K562 (cell line): ENCODE results near the gene FLOT2. TPM values are rescaled to one million over a fixed set of nuclear protein-coding genes. Genes with fewer than 3 reads are reported as not detected.

Experiments
- E2F3 ChIP-seq: fragments of 250-450 bp; sonication (Bioruptor Pico); IDR thresholded peaks from 2 replicates; pipeline ENCODE4 v1.4.0; 2020; ENCODE audit warnings: mild to moderate bottlenecking
- HDAC1 ChIP-seq, 2 experiments: fragments of 450-650 bp; IDR thresholded peaks; 2 replicates each; pipeline ENCODE4 v1.6.1; 2016 to 2017; ENCODE audit warnings: inconsistent platforms in 1 of 2, mild to moderate bottlenecking in 1 of 2, moderate library complexity in 1 of 2
- HOXB6 ChIP-seq: fragments of 250-450 bp; sonication (Bioruptor Pico); IDR thresholded peaks from 2 replicates; pipeline ENCODE4 v1.5.1; 2022; ENCODE audit warnings: mild to moderate bottlenecking, borderline replicate concordance
- MAZ ChIP-seq, 2 experiments: fragments of 450-650 bp in 1 of 2; sonication (generic) in 1 of 2; formaldehyde crosslinking; IDR thresholded peaks in 1 of 2; conservative IDR thresholded peaks in 1 of 2; 2 replicates each; pipeline versions ENCODE4 v1.4.0 to v1.5.0; 2020; ENCODE audit warnings: mild to moderate bottlenecking in 1 of 2, missing genetic modification reagents in 1 of 2
- POLR2AphosphoS2 ChIP-seq: IDR thresholded peaks from 2 replicates; pipeline ENCODE4 v1.6.1; 2012; ENCODE audit warnings: low read length, improper control_type of control experiment
- SAFB2 ChIP-seq: fragments of 200-400 bp; formaldehyde crosslinking; IDR thresholded peaks from 2 replicates; pipeline ENCODE4 v1.6.1; 2018; ENCODE audit warnings: borderline replicate concordance, low read length, low read depth, moderate library complexity; ENCODE audit not compliant: severe bottlenecking
- SP1 ChIP-seq: sonication (generic); formaldehyde crosslinking; IDR thresholded peaks from 2 replicates; pipeline ENCODE4 v1.8.1; 2022; ENCODE audit warnings: mild to moderate bottlenecking, missing genetic modification reagents
- TAF9B ChIP-seq: fragments of 450-650 bp; IDR thresholded peaks from 2 replicates; pipeline ENCODE4 v1.6.1; 2018; ENCODE audit warnings: mild to moderate bottlenecking; ENCODE audit not compliant: partially characterized antibody
- TOE1 ChIP-seq, 2 experiments: fragments of 450-650 bp in 1 of 2; sonication (generic) in 1 of 2; formaldehyde crosslinking in 1 of 2; IDR thresholded peaks; 2 replicates each; pipeline versions ENCODE4 v1.7.1 to v1.8.0; 2016 to 2022; ENCODE audit warnings: borderline replicate concordance in 2 of 2, mild to moderate bottlenecking in 2 of 2, antibody characterized with exemption in 1 of 2, inconsistent platforms in 1 of 2, low read depth in 1 of 2, missing genetic modification reagents in 1 of 2, moderate library complexity in 1 of 2
- ZEB2 ChIP-seq: fragments of 450-650 bp; IDR thresholded peaks from 2 replicates; pipeline ENCODE4 v1.6.1; 2016
- ZNF282 ChIP-seq: sonication (generic); formaldehyde crosslinking; IDR thresholded peaks from 2 replicates; pipeline ENCODE4 v1.8.1; 2023; ENCODE audit warnings: missing genetic modification reagents
- ZNF561 ChIP-seq: fragments of 450-650 bp; formaldehyde crosslinking; conservative IDR thresholded peaks from 2 replicates; pipeline ENCODE4 v1.4.0; 2020; ENCODE audit warnings: mild to moderate bottlenecking, moderate library complexity
- ZNF780A ChIP-seq: fragments of 250-450 bp; sonication (Bioruptor Pico); IDR thresholded peaks from 2 replicates; pipeline ENCODE4 v1.5.0; 2021; ENCODE audit warnings: mild to moderate bottlenecking
- ZNF830 ChIP-seq: fragments of 250-450 bp; sonication (Bioruptor Pico); IDR thresholded peaks from 2 replicates; pipeline ENCODE4 v1.5.0; 2021; ENCODE audit warnings: mild to moderate bottlenecking
- polyA plus RNA-seq, 8 experiments: library from polyadenylated mRNA; depleted of rRNA in 4 of 8; stranded (reverse) in 5 of 8; unstranded in 3 of 8; fragments of >200 nt; fragmentation: Nextera tagmentation in 2 of 8; fragmentation: Illumina TruSeq in 1 of 8; extraction: Ambion mirVana in 2 of 8; extraction: Trizol in 1 of 8; gene quantifications; 2 replicates each; pipeline versions ENCODE4 v1.2.1 to v1.2.3, GENCODE V29; 2011 to 2014; ENCODE audit warnings: inconsistent platforms in 1 of 8, missing spikeins in 1 of 8
- total RNA-seq, 7 experiments: library from RNA; depleted of rRNA in 6 of 7; stranded (reverse); fragments of >200 nt in 6 of 7; fragmentation: Illumina TruSeq in 2 of 7; extraction: Trizol in 2 of 7; gene quantifications; 2 replicates each; pipeline versions ENCODE4 v1.2.1 to v1.2.3, GENCODE V29; 2011 to 2021; ENCODE audit warnings: low replicate concordance in 1 of 7
- TF ChIP-seq, protein P1 (sequence below): fragments of 250-450 bp; sonication (Bioruptor Pico); IDR thresholded peaks from 2 replicates; pipeline ENCODE4 v1.5.0; 2020; ENCODE audit warnings: mild to moderate bottlenecking
- TF ChIP-seq, protein P2 (sequence below): fragments of 450-650 bp; IDR thresholded peaks from 2 replicates; pipeline ENCODE4 v1.6.1; 2017; ENCODE audit warnings: antibody characterized with exemption, mild to moderate bottlenecking

The FLOT2 gene
- total and polyA plus RNA-seq, 9 of the 15 experiments (the other 6 are each of a cell fraction or from before 2014, with no cell fraction given) = 17.5 to 138 (median 41.7) TPM

DNA sequence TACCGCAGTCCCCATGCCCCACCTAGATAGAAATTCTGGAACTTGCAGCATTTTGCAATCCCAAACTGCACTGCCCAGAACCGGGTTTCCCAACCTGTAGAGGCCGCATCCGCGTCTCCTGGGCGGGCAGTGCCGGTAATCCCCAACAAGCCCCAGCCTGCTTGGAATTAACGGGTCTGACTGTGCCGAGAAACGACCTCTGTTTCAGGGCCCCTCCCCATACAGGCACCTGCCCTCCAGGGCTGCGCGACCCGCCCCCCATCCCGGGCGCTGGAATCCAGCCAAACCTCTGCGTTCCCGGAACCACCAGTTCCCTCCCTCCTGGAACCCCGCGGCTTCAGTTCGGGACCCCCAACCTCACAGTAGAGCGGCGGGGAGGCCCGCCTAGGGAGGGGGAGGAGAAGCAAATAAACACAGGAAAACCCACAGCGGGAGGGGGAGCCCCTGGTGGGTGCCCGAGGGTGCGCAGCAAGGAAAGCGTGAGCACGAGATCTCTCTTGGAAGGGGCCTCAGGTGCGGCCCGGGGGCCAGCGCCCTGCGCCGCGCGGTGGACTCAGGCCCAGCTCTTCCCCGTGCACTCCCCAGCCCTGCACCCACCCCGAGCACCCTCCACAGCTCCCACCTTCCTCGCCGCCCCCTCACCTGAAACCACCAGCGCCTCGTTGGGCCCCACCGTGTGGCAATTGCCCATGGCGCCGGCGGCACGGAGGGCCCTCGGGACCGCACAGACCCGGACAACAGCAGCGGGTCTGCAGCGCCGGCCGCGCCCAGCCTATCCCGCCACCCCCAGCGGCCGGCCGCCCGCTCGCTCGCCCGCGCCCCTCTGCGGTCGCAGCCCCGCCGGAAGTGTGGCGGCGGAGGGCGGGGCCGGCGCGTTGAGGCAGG, at the start of gene FLOT2 (continued):
- 0 out of 2 replicates have a peak, but pooled peaks have one; percentile 30 for TF ChIP-seq ZEB2
- peak; percentile 52 for TF ChIP-seq TOE1 (IDR thresholded peaks at IDR 0.05; ENCODE audit: borderline replicate concordance)
- TF ChIP-seq TOE1 (CRISPR knock-in tag; IDR thresholded peaks at IDR 0.05; ENCODE audit: borderline replicate concordance, low read depth) = 0 out of 2 replicates have a peak, but pooled peaks have one; percentile 45
- no peak for TF ChIP-seq SAFB2
- TF ChIP-seq MAZ (CRISPR knock-in tag; conservative IDR thresholded peaks at IDR 0.05 in 1 of 2, IDR thresholded peaks at IDR 0.05 in 1 of 2) = peak; percentile 70 to 97
- TF ChIP-seq E2F3 (CRISPR knock-in tag) = no peak
- TF ChIP-seq HDAC1 (IDR thresholded peaks at IDR 0.05) = peak in 1 of 2 experiments; percentile 57; a peak in 1 of 4 replicates
- TF ChIP-seq HOXB6 (CRISPR knock-in tag) = no peak
- TF ChIP-seq, protein P1, sequence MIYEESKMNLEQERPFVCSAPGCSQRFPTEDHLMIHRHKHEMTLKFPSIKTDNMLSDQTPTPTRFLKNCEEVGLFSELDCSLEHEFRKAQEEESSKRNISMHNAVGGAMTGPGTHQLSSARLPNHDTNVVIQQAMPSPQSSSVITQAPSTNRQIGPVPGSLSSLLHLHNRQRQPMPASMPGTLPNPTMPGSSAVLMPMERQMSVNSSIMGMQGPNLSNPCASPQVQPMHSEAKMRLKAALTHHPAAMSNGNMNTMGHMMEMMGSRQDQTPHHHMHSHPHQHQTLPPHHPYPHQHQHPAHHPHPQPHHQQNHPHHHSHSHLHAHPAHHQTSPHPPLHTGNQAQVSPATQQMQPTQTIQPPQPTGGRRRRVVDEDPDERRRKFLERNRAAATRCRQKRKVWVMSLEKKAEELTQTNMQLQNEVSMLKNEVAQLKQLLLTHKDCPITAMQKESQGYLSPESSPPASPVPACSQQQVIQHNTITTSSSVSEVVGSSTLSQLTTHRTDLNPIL (CRISPR knock-in tag) = peak; percentile 81; the same call in 1 of the 2 replicates
- TF ChIP-seq TAF9B = no peak
- no peak for TF ChIP-seq ZNF282 (CRISPR knock-in tag)
- TF ChIP-seq ZNF830 = peak; percentile 97
- peak; percentile 56; the same call in 1 of the 2 replicates for TF ChIP-seq ZNF780A (CRISPR knock-in tag)
- peak; percentile 62; the same call in 1 of the 2 replicates for TF ChIP-seq SP1 (CRISPR knock-in tag)
- TF ChIP-seq POLR2AphosphoS2 = peak; percentile 72; the same call in 1 of the 2 replicates
- no peak for TF ChIP-seq ZNF561 (CRISPR knock-in tag)
- TF ChIP-seq, protein P2, sequence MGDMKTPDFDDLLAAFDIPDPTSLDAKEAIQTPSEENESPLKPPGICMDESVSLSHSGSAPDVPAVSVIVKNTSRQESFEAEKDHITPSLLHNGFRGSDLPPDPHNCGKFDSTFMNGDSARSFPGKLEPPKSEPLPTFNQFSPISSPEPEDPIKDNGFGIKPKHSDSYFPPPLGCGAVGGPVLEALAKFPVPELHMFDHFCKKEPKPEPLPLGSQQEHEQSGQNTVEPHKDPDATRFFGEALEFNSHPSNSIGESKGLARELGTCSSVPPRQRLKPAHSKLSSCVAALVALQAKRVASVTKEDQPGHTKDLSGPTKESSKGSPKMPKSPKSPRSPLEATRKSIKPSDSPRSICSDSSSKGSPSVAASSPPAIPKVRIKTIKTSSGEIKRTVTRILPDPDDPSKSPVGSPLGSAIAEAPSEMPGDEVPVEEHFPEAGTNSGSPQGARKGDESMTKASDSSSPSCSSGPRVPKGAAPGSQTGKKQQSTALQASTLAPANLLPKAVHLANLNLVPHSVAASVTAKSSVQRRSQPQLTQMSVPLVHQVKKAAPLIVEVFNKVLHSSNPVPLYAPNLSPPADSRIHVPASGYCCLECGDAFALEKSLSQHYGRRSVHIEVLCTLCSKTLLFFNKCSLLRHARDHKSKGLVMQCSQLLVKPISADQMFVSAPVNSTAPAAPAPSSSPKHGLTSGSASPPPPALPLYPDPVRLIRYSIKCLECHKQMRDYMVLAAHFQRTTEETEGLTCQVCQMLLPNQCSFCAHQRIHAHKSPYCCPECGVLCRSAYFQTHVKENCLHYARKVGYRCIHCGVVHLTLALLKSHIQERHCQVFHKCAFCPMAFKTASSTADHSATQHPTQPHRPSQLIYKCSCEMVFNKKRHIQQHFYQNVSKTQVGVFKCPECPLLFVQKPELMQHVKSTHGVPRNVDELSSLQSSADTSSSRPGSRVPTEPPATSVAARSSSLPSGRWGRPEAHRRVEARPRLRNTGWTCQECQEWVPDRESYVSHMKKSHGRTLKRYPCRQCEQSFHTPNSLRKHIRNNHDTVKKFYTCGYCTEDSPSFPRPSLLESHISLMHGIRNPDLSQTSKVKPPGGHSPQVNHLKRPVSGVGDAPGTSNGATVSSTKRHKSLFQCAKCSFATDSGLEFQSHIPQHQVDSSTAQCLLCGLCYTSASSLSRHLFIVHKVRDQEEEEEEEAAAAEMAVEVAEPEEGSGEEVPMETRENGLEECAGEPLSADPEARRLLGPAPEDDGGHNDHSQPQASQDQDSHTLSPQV = peak; percentile 75
